ENCODE measurements around the gene PSME1. TPM values are rescaled to one million over a fixed set of nuclear protein-coding genes. Genes with fewer than 3 reads are reported as not detected.
A peak's percentile ranks its signal among the peaks of the same experiment; 100 is the strongest.

Gene PSME1
- total and polyA plus RNA-seq, 2 of the 4 experiments (the other 2 are of a cell fraction), result 42.8 to 106 TPM

DNA sequence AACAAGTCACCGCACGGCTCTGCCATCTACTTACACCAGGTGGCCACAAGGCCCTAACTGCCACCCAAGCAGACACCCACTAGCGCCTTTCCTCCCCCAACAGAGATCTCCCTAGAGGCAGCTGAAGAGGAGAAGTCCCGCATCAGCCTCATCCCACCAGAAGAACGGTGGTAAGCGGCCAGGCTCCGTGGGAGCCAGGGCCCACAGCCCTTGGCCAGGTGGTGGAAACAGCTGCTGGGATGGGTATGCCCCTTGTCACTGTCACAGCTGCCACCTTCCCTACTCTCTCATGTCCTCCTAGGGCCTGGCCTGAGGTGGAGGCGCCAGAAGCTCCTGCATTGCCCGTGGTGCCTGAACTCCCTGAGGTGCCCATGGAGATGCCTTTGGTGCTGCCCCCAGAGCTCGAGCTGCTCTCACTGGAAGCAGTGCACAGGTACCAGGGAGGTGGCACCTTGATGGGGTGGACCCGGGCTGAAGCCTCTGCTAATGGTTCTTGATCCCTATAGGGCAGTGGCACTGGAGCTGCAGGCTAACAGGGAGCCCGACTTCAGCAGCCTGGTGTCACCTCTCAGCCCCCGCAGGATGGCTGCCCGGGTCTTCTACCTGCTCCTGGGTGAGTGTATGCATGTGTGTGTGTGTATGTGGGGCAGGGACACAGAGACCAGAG, 43.4 kb downstream of the PSME1 start:
- Histone ChIP-seq H3K27me3 (ENCODE audit: control insufficient read depth, insufficient read depth, low read length) (no peaks in the 10 kb centered on the region), H3K36me3 (ENCODE audit: control insufficient read depth, insufficient read depth, low read length) (peaks cover 67% of the 10 kb centered on the region), H2BK120ac (ENCODE audit: low read depth, low read length) (no peak overlapping the region), H3K4ac (ENCODE audit: low read depth, low read length) (no peak overlapping the region), H3K79me1 (ENCODE audit: low read depth in 1 of 2, low read length in 2 of 2) (no peaks in the 10 kb centered on the region; a peak in 1 of 4 replicates), H2AFZ (replicated peaks; ENCODE audit: low read length, poor library complexity) (peak overlapping the region; percentile 8), H2BK20ac (ENCODE audit: low read depth, low read length) (no peak overlapping the region), H3K18ac (ENCODE audit: low read depth, low read length) (no peak overlapping the region), H4K5ac (ENCODE audit: low read depth, low read length) (no peak overlapping the region), H3K9ac (ENCODE audit: low read depth, low read length) (no peak overlapping the region), H2BK5ac (ENCODE audit: low read depth, low read length, poor library complexity, severe bottlenecking) (no peak overlapping the region), H3K4me2 (ENCODE audit: low read depth, low read length) (no peak overlapping the region), H3K14ac (replicated peaks; ENCODE audit: low read depth, low read length) (no peak overlapping the region), H3K9me3 (ENCODE audit: control insufficient read depth, insufficient read depth, low read length) (no peaks in the 10 kb centered on the region), H4K8ac (ENCODE audit: low read depth in 2 of 2, low read length in 2 of 2) (no peak overlapping the region), H3K56ac (ENCODE audit: extremely low read depth, insufficient read depth, low read length) (no peak overlapping the region), H4K20me1 (ENCODE audit: insufficient read depth, low read length) (no peaks in the 10 kb centered on the region), H4K91ac (ENCODE audit: insufficient read depth, low read depth, low read length) (no peak overlapping the region), H3K27ac (ENCODE audit: insufficient read depth, low read length) (peak overlapping the region; percentile 22; the same call in 1 of the 2 replicates), H2AK9ac (replicated peaks; ENCODE audit: low read depth, low read length, poor library complexity) (peak overlapping the region; percentile 51), H2AK5ac (ENCODE audit: low read depth, low read length) (no peak overlapping the region), H3K4me1 (ENCODE audit: control insufficient read depth, insufficient read depth, low read length) (peaks cover 2% of the 10 kb centered on the region; the same call in 1 of the 2 replicates), H3K4me3 (ENCODE audit: insufficient read depth, low read depth, low read length) (no peak overlapping the region), H3K23ac (ENCODE audit: low read depth, low read length) (no peak overlapping the region), H3K9me1 (ENCODE audit: insufficient read depth, low read length) (no peaks in the 10 kb centered on the region), H2BK15ac (ENCODE audit: low read depth, low read length) (no peak overlapping the region)
- dilution Hi-C loops (cut with HindIII; ENCODE audit: low sequenced_read_pairs, unreplicated experiment) (no loop called here), intact Hi-C loops (cut with micrococcal nuclease) (no loop called here), in situ Hi-C loops (cut with MboI; ENCODE audit: low sequenced_read_pairs) (no loop called here)
- WGBS, 2 experiments (ENCODE audit: extremely low coverage in 2 of 2, insufficient read length in 1 of 2), result 76% methylated on average over 4 of the region's 14 CpGs; no CpG with 5 or more reads in 1 of the 2 experiments
- ATAC-seq (ENCODE audit: low read depth), result no peak; the same call in 1 of the 2 replicates
- ChIA-PET POLR2A (ENCODE audit: unreplicated experiment) (no interaction called here), CTCF (interaction anchor here (1.1 kb wide), 1 partner anchor 10 kb away, joined by 5 read pairs; no protein-coding TSS in a partner anchor)
- TF ChIP-seq RFX5 (IDR thresholded peaks at IDR 0.05; ENCODE audit: low read depth, low read length) (no peak), MAZ (IDR thresholded peaks at IDR 0.05; ENCODE audit: borderline replicate concordance, low read depth, low read length) (no peak), FOS (IDR thresholded peaks at IDR 0.05; ENCODE audit: low read depth, low read length) (no peak), NFE2L2 (IDR thresholded peaks at IDR 0.05; ENCODE audit: low read depth, low read length) (no peak)
- DNase-seq, result no peak
- BruUV-seq (replicated peaks), result no TSS peak

Measured in IMR-90 (cell line).